Measurements from ENCODE around the gene TXLNB.
A peak's percentile ranks its signal among the peaks of the same experiment; 100 is the strongest.
"Not testable (repeated sequence)": the region's sequence is repeated elsewhere in the genome, so short reads cannot be mapped to it uniquely, and the experiment has no call there.

TXLNB gene

DNA sequence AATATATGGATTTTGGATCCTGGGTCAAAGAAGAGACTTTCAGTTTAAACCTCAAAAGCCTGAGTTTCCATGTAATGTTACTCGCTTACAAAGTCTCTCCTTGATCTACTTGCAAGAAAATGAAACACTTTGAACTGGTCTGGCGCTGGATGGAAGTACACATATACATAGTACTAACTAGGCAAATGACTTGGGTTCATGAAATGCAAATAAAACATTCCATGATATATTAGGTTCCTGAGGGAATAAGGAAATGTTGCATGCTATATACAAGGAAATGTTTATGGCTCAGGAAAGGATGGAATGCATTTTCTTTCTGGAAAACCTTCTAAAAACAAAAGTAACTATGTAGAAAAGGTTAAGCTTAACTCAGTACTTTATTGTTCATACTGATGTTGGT is 11.4 kb upstream of the TXLNB start:
- peaks cover 2 to 32% (median 17%) of the 10 kb centered on the region in 4 experiments for H3K4me1 ChIP-seq (ENCODE audit: control extremely low read depth in 1 of 4, control insufficient read depth in 4 of 4, insufficient read depth in 4 of 4, low read length in 3 of 4)
- DNase-seq = no peak
- no peaks in the 10 kb centered on the region for H3K36me3 ChIP-seq (ENCODE audit: control insufficient read depth in 4 of 4, insufficient read depth in 4 of 4, low read length in 3 of 4)
- ChIA-PET CTCF (interaction anchor here (0.6 to 1.6 kb wide), 5 partner anchors 9 to 23 kb away, joined by 3 to 6 read pairs (median 3); partner anchors contain the start of gene TXLNB), POLR2A (no interaction called here)
- H3K4me3 ChIP-seq (ENCODE audit: control insufficient read depth in 1 of 7, extremely low read depth in 1 of 7, insufficient read depth in 4 of 7, low read depth in 2 of 7, low read length in 6 of 7) = no peak overlapping the region
- no peaks in the 10 kb centered on the region for H3K9me3 ChIP-seq (ENCODE audit: control extremely low read depth in 1 of 5, control insufficient read depth in 4 of 5, insufficient read depth in 2 of 5, low read depth in 1 of 5, low read length in 4 of 5)
- no peaks in the 10 kb centered on the region for H3K27me3 ChIP-seq (replicated peaks in 2 of 5; ENCODE audit: control insufficient read depth in 4 of 5, insufficient read depth in 5 of 5, low read length in 4 of 5)
- WGBS (ENCODE audit: insufficient coverage) = 100% methylated on average over 1 of the region's 2 CpGs
- H3K27ac ChIP-seq (ENCODE audit: insufficient read depth in 1 of 2, low read depth in 1 of 2, low read length in 2 of 2, poor library complexity in 1 of 2, severe bottlenecking in 2 of 2) = no peak overlapping the region

- Histone ChIP-seq H3K4me1 (ENCODE audit: control extremely low read depth in 1 of 4, control insufficient read depth in 4 of 4, insufficient read depth in 4 of 4, low read length in 3 of 4) (peaks cover 9 to 54% (median 25%) of the 10 kb centered on the region in 4 experiments), H3K27ac (ENCODE audit: insufficient read depth in 1 of 2, low read depth in 1 of 2, low read length in 2 of 2, poor library complexity in 1 of 2, severe bottlenecking in 2 of 2) (no peak overlapping the region), H3K36me3 (ENCODE audit: control insufficient read depth in 4 of 4, insufficient read depth in 4 of 4, low read length in 3 of 4) (no peaks in the 10 kb centered on the region), H3K27me3 (replicated peaks in 2 of 5; ENCODE audit: control insufficient read depth in 4 of 5, insufficient read depth in 5 of 5, low read length in 4 of 5) (no peaks in the 10 kb centered on the region), H3K4me3 (ENCODE audit: control insufficient read depth in 1 of 7, extremely low read depth in 1 of 7, insufficient read depth in 4 of 7, low read depth in 2 of 7, low read length in 6 of 7) (no peak overlapping the region), H3K9me3 (ENCODE audit: control extremely low read depth in 1 of 5, control insufficient read depth in 4 of 5, insufficient read depth in 2 of 5, low read depth in 1 of 5, low read length in 4 of 5) (no peaks in the 10 kb centered on the region)
- ChIA-PET POLR2A (no interaction called here), CTCF (no interaction called here)
- no peak for DNase-seq
These were observed 6.1 kb upstream of the TXLNB start for GRCh38 chr6:139297921-139298320.

DNA sequence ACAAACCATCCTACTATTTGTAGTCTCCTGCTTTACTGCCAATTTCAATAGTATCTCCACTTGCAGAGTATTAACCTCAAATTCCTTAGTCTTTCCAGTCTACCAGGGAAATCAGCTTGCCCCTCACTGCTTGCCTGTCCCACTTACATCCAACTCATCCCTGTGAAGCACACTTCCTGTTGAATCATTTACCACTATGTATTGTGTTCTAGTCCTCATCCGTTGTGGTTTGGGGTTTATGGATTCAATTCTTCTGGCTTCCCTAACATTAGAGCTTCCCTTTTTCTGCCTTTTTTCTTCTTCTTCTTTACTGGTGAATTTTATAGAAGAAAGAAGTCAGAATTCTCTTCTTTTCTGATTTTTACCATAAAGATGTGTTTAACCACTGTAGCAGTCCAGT is 5.1 kb upstream of the TXLNB start:
- no peak overlapping the region for H3K27ac ChIP-seq (ENCODE audit: insufficient read depth in 1 of 2, low read depth in 1 of 2, low read length in 2 of 2, poor library complexity in 1 of 2, severe bottlenecking in 2 of 2)
- peak; percentile 57 to 91 (median 86) for DNase-seq
- no peaks in the 10 kb centered on the region for H3K27me3 ChIP-seq (replicated peaks in 2 of 5; ENCODE audit: control insufficient read depth in 4 of 5, insufficient read depth in 5 of 5, low read length in 4 of 5)
- WGBS (ENCODE audit: insufficient coverage) = no CpG with 5 or more reads among the region's 1 CpG
- H3K4me1 ChIP-seq (ENCODE audit: control extremely low read depth in 1 of 4, control insufficient read depth in 4 of 4, insufficient read depth in 4 of 4, low read length in 3 of 4) = peaks cover 19 to 64% (median 34%) of the 10 kb centered on the region in 4 experiments
- H3K36me3 ChIP-seq (ENCODE audit: control insufficient read depth in 4 of 4, insufficient read depth in 4 of 4, low read length in 3 of 4) = no peaks in the 10 kb centered on the region
- ChIA-PET POLR2A (interaction anchor here (0.7 kb wide), 1 partner anchor 165 kb away, joined by 3 read pairs; no protein-coding TSS in a partner anchor), CTCF (interaction anchor here (0.6 to 1.0 kb wide), 3 partner anchors 22 to 233 kb away, joined by 3 to 4 read pairs (median 4); no protein-coding TSS in a partner anchor)
- H3K9me3 ChIP-seq (ENCODE audit: control extremely low read depth in 1 of 5, control insufficient read depth in 4 of 5, insufficient read depth in 2 of 5, low read depth in 1 of 5, low read length in 4 of 5) = no peaks in the 10 kb centered on the region
- H3K4me3 ChIP-seq (ENCODE audit: control insufficient read depth in 1 of 7, extremely low read depth in 1 of 7, insufficient read depth in 4 of 7, low read depth in 2 of 7, low read length in 6 of 7) = peak overlapping the region in 2 of 7 experiments; percentile 20 to 40

DNA sequence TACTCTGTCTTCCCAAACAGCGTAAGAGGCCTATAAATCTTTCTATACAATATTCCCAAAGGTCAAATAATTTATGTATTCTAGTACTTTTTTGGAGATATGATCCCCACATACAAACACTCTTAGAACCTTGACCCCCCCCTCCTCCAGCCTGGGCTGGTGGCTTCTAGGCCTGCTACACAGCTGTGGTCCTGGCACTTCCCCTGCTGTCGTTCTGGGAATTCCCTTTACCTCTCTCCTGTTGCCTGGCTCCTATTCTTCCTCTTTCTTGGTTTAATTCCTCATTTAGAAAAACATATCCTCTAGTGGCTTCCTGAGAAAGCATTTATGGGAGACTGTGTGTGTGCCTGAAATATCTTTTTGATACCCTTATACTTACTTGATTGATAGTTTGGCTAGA is 4.1 kb upstream of the TXLNB start:
- ChIA-PET CTCF (interaction anchor here (1.0 to 1.8 kb wide), 2 partner anchors 25 to 43 kb away, joined by 4 to 5 read pairs; no protein-coding TSS in a partner anchor), POLR2A (no interaction called here)
- no peaks in the 10 kb centered on the region for H3K36me3 ChIP-seq (ENCODE audit: control insufficient read depth in 4 of 4, insufficient read depth in 4 of 4, low read length in 3 of 4)
- peak; percentile 37 to 73 (median 72) for DNase-seq
- H3K27me3 ChIP-seq (replicated peaks in 2 of 5; ENCODE audit: control insufficient read depth in 4 of 5, insufficient read depth in 5 of 5, low read length in 4 of 5) = no peaks in the 10 kb centered on the region
- peaks cover 27 to 74% (median 43%) of the 10 kb centered on the region in 4 experiments for H3K4me1 ChIP-seq (ENCODE audit: control extremely low read depth in 1 of 4, control insufficient read depth in 4 of 4, insufficient read depth in 4 of 4, low read length in 3 of 4)
- WGBS (ENCODE audit: insufficient coverage) = 0% methylated on average over 1 of the region's 2 CpGs
- H3K27ac ChIP-seq (ENCODE audit: insufficient read depth in 1 of 2, low read depth in 1 of 2, low read length in 2 of 2, poor library complexity in 1 of 2, severe bottlenecking in 2 of 2) = no peak overlapping the region
- H3K4me3 ChIP-seq (ENCODE audit: control insufficient read depth in 1 of 7, extremely low read depth in 1 of 7, insufficient read depth in 4 of 7, low read depth in 2 of 7, low read length in 6 of 7) = no peak overlapping the region
- H3K9me3 ChIP-seq (ENCODE audit: control extremely low read depth in 1 of 5, control insufficient read depth in 4 of 5, insufficient read depth in 2 of 5, low read depth in 1 of 5, low read length in 4 of 5) = no peaks in the 10 kb centered on the region

DNA sequence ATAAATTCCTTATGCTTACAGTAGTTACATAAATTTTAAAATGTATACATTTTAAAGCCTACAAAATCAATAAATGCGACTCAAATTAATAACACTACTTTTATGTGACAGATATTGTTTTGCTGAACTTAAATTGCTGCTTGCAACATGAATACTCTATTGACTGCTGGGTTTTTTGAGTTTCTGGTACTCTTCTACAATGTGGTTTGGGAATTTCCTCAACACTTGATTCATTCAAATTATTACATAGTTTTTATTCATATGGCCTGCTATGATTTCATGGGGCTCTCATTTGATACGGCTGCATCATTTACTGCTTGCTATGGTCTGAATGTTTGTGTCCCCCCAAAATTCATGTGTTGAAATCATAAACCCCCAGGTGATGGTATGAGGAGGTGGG is 2.3 kb upstream of the TXLNB start:
- CTCF ChIA-PET = no interaction called here
- POLR2A ChIA-PET = no interaction called here
- no CpG with 5 or more reads among the region's 2 CpGs for WGBS (ENCODE audit: insufficient coverage)
- Histone ChIP-seq H3K36me3 (ENCODE audit: control insufficient read depth in 4 of 4, insufficient read depth in 4 of 4, low read length in 3 of 4) (no peaks in the 10 kb centered on the region), H3K4me3 (ENCODE audit: control insufficient read depth in 1 of 7, extremely low read depth in 1 of 7, insufficient read depth in 4 of 7, low read depth in 2 of 7, low read length in 6 of 7) (no peak overlapping the region), H3K9me3 (ENCODE audit: control extremely low read depth in 1 of 5, control insufficient read depth in 4 of 5, insufficient read depth in 2 of 5, low read depth in 1 of 5, low read length in 4 of 5) (no peaks in the 10 kb centered on the region), H3K4me1 (ENCODE audit: control extremely low read depth in 1 of 4, control insufficient read depth in 4 of 4, insufficient read depth in 4 of 4, low read length in 3 of 4) (peaks cover 32 to 82% (median 54%) of the 10 kb centered on the region in 4 experiments), H3K27ac (ENCODE audit: insufficient read depth in 1 of 2, low read depth in 1 of 2, low read length in 2 of 2, poor library complexity in 1 of 2, severe bottlenecking in 2 of 2) (no peak overlapping the region), H3K27me3 (replicated peaks in 2 of 5; ENCODE audit: control insufficient read depth in 4 of 5, insufficient read depth in 5 of 5, low read length in 4 of 5) (no peaks in the 10 kb centered on the region)
- no peak for DNase-seq

DNA sequence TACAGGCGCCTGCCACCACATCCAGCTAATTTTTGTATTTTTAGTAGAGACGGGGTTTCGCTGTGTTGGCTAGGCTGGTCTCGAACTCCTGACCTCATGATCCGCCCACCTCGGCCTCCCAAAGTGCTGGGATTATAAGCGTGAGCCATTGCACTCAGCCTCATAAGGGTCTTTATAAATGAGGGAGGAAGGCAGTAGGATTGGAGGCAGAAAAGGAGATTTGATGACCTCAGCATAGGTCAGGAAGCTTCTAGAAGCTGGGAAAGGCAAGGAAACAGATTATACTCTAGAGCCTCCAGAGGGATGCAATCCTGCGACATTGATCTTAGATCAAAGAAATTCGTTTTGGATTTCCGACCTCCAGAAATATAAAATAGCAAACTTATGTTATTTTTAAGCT is 1.4 kb upstream of the TXLNB start:
- POLR2A ChIA-PET; DNase-seq; H3K27me3 ChIP-seq (replicated peaks in 2 of 5; ENCODE audit: control insufficient read depth in 4 of 5, insufficient read depth in 5 of 5, low read length in 4 of 5); H3K4me3 ChIP-seq (ENCODE audit: control insufficient read depth in 1 of 7, extremely low read depth in 1 of 7, insufficient read depth in 4 of 7, low read depth in 2 of 7, low read length in 6 of 7); H3K36me3 ChIP-seq (ENCODE audit: control insufficient read depth in 4 of 4, insufficient read depth in 4 of 4, low read length in 3 of 4); H3K27ac ChIP-seq (ENCODE audit: insufficient read depth in 1 of 2, low read depth in 1 of 2, low read length in 2 of 2, poor library complexity in 1 of 2, severe bottlenecking in 2 of 2); H3K9me3 ChIP-seq (ENCODE audit: control extremely low read depth in 1 of 5, control insufficient read depth in 4 of 5, insufficient read depth in 2 of 5, low read depth in 1 of 5, low read length in 4 of 5): not testable (repeated sequence)
- 90% methylated on average over 7 of the region's 10 CpGs for whole genome bisulfite sequencing (ENCODE audit: insufficient coverage)
- H3K4me1 ChIP-seq (ENCODE audit: control extremely low read depth in 1 of 4, control insufficient read depth in 4 of 4, insufficient read depth in 4 of 4, low read length in 3 of 4) = peaks cover 32 to 76% (median 52%) of the 10 kb centered on the region in 4 experiments
- CTCF ChIA-PET = interaction anchor here (1.2 to 1.5 kb wide), 2 partner anchors 11 to 98 kb away, joined by 4 to 6 read pairs; no protein-coding TSS in a partner anchor

DNA sequence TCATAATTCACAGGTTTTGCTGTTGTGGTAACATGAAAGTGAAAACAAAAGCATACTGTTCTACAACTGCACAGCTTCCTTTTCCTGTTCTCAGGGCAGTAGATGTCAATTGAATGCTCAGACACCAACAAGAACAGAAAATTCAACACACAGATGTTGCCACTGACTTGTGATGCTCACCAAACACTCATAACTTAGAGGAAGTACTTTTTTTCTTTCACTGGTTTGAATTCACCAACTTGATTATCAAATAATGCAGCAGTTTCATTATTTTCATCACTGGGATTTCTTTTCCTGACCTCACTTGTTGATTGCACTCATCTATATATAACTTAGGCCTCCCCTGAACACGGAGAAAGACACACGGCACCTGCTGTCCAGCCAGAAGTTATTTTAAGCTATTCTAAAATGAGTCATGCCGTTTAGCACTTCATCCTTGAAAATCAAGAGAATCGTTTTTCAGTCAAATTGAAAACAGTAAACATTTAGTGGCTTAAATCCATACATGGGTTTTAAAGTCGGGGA is 949 bp downstream of the TXLNB start:
- peak overlapping the region in 6 of 7 experiments; percentile 27 to 60 (median 46) for H3K4me3 ChIP-seq (ENCODE audit: control insufficient read depth in 1 of 7, extremely low read depth in 1 of 7, insufficient read depth in 4 of 7, low read depth in 2 of 7, low read length in 6 of 7)
- 0% methylated on average over 3 of the region's 5 CpGs for WGBS (ENCODE audit: insufficient coverage)
- peaks cover 0 to 4% (median 0%) of the 10 kb centered on the region in 4 experiments for H3K36me3 ChIP-seq (ENCODE audit: control insufficient read depth in 4 of 4, insufficient read depth in 4 of 4, low read length in 3 of 4)
- DNase-seq = peak; percentile 83 to 97 (median 95)
- H3K9me3 ChIP-seq (ENCODE audit: control extremely low read depth in 1 of 5, control insufficient read depth in 4 of 5, insufficient read depth in 2 of 5, low read depth in 1 of 5, low read length in 4 of 5) = peaks cover 0 to 3% (median 0%) of the 10 kb centered on the region in 5 experiments
- H3K27ac ChIP-seq (ENCODE audit: insufficient read depth in 1 of 2, low read depth in 1 of 2, low read length in 2 of 2, poor library complexity in 1 of 2, severe bottlenecking in 2 of 2) = peak overlapping the region; percentile 81 to 89
- ChIA-PET POLR2A (interaction anchor here (0.9 kb wide), 2 partner anchors 33 to 106 kb away, joined by 3 to 6 read pairs; no protein-coding TSS in a partner anchor), CTCF (interaction anchor here (0.7 to 2.6 kb wide), 6 partner anchors 21 to 166 kb away, joined by 3 to 19 read pairs (median 4); no protein-coding TSS in a partner anchor)
- peaks cover 21 to 54% (median 38%) of the 10 kb centered on the region in 4 experiments for H3K4me1 ChIP-seq (ENCODE audit: control extremely low read depth in 1 of 4, control insufficient read depth in 4 of 4, insufficient read depth in 4 of 4, low read length in 3 of 4)
- no peaks in the 10 kb centered on the region for H3K27me3 ChIP-seq (replicated peaks in 2 of 5; ENCODE audit: control insufficient read depth in 4 of 5, insufficient read depth in 5 of 5, low read length in 4 of 5)
